Kidney (tissue), 14 donors: ENCODE measurements around the gene SPPL2B. TPM values are rescaled to one million over a fixed set of nuclear protein-coding genes. Genes with fewer than 3 reads are reported as not detected.

Source experiments
- DNase-seq, 5 donors: peaks; one replicate each; pipeline ENCODE4 v3.0.0-alpha.2; 2013 to 2020
- FAIRE-seq: peaks from 2 replicates; lab custom pipeline; 2012; peaks lifted over from hg19 to GRCh38; lab: Jason Lieb, UNC
- H3K27ac ChIP-seq, 2 donors: one replicate each; pipeline ENCODE4 v1.7.0; 2013; ENCODE audit warnings: low read depth in 2 of 2, low read length in 2 of 2, inconsistent platforms in 1 of 2
- H3K27me3 ChIP-seq: one replicate; pipeline ENCODE4 v1.7.1; 2013; ENCODE audit warnings: low read length, inconsistent platforms; ENCODE audit not compliant: control insufficient read depth, insufficient read depth
- H3K36me3 ChIP-seq, 3 donors: one replicate each; pipeline versions ENCODE4 v1.7.0 to v1.7.1; 2013; ENCODE audit warnings: low read length in 3 of 3, control low read depth in 1 of 3, inconsistent platforms in 1 of 3; ENCODE audit not compliant: insufficient read depth in 3 of 3, control insufficient read depth in 2 of 3
- H3K4me1 ChIP-seq, 3 donors: one replicate each; pipeline versions ENCODE4 v1.7.0 to v1.7.1; 2013; ENCODE audit warnings: low read length in 3 of 3, inconsistent platforms in 1 of 3, low read depth in 1 of 3; ENCODE audit not compliant: control insufficient read depth in 2 of 3, insufficient read depth in 2 of 3
- H3K4me3 ChIP-seq, 3 donors: one replicate each; pipeline versions ENCODE4 v1.7.0 to v1.8.1; 2013; ENCODE audit warnings: low read length in 3 of 3, control low read depth in 1 of 3, inconsistent platforms in 1 of 3
- H3K9ac ChIP-seq, 3 donors: one replicate each; pipeline versions ENCODE4 v1.7.0 to v1.7.1; 2013; ENCODE audit warnings: low read length in 3 of 3, control low read depth in 1 of 3, inconsistent platforms in 1 of 3
- H3K9me3 ChIP-seq, 3 donors: one replicate each; pipeline versions ENCODE4 v1.7.0 to v1.7.1; 2013; ENCODE audit warnings: low read length in 3 of 3, control low read depth in 1 of 3, inconsistent platforms in 1 of 3; ENCODE audit not compliant: control insufficient read depth in 2 of 3, insufficient read depth in 1 of 3
- intact Hi-C: fragments of 100-400 bp; cut with DNase I; formaldehyde crosslinking; loops from one replicate; pipeline ENCODE4 v1.11.1; 2022
- polyA plus RNA-seq: library from polyadenylated mRNA; stranded (reverse); fragments of 350-450 nt; fragmentation: Illumina TruSeq; extraction: RNeasy Lipid Tissue Mini Kit (QIAGEN cat#74804); gene quantifications from one replicate; pipeline ENCODE4 v1.2.3, GENCODE V29; 2014; ENCODE audit warnings: low read depth, low replicate concordance; ENCODE audit not compliant: insufficient read depth
- total RNA-seq: library from RNA; stranded (reverse); fragmentation: NEBNext Ultra II Directional; extraction: Animal tissue kit (Norgen Biotek cat#: 25700); gene quantifications from one replicate; pipeline ENCODE4 v1.2.1, GENCODE V29; 2021
- TF ChIP-seq, protein P1 (sequence below): IDR thresholded peaks from 3 replicates; pipeline ENCODE4 v1.5.1; 2012; ENCODE audit warnings: mild to moderate bottlenecking, moderate library complexity, borderline replicate concordance; ENCODE audit not compliant: insufficient read depth; ENCODE audit errors: extremely low read depth
- donor health status: control.
- donor health status: control.
- donor health status: control.
- donor health status: control.
- donor health status: control.
- donor health status: DM: yes; HTN: yes; CAD: no.
- donor health status: Normal renal cell carcinoma (clear cell type).

SPPL2B gene
- total and polyA plus RNA-seq, 2 donors from 2014 or later: 25.3 to 94.1 TPM

DNA sequence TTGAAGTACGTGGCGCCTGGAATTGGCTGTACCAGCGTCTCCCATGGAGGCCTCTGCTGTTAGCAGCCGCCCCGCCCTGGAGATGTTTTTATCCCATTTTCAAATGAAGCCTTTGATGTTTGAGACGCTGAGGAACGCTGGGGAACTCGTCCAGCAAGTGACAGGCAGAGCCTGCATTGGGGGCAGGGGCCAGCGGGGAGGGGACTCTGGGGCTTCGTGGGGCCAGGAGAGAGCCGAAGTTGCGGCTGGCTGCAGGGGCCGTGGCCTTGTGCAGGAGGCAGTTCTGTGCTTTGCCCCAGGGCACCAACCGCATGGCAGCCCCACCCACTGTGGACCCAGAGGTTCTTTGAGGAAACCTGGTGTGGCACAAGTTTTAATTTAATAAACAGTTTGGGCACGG, 13.5 kb downstream of the SPPL2B start:
- Histone ChIP-seq H3K9me3 (no peaks in the 10 kb centered on the region), H3K4me3 (no peak overlapping the region), H3K27ac (no peak overlapping the region), H3K4me1 (no peaks in the 10 kb centered on the region), H3K27me3 (no peaks in the 10 kb centered on the region), H3K36me3 (peaks cover 0 to 9% (median 0%) of the 10 kb centered on the region in 3 donors), H3K9ac (no peak overlapping the region)
- FAIRE-seq: no peak
- TF ChIP-seq, protein P1, sequence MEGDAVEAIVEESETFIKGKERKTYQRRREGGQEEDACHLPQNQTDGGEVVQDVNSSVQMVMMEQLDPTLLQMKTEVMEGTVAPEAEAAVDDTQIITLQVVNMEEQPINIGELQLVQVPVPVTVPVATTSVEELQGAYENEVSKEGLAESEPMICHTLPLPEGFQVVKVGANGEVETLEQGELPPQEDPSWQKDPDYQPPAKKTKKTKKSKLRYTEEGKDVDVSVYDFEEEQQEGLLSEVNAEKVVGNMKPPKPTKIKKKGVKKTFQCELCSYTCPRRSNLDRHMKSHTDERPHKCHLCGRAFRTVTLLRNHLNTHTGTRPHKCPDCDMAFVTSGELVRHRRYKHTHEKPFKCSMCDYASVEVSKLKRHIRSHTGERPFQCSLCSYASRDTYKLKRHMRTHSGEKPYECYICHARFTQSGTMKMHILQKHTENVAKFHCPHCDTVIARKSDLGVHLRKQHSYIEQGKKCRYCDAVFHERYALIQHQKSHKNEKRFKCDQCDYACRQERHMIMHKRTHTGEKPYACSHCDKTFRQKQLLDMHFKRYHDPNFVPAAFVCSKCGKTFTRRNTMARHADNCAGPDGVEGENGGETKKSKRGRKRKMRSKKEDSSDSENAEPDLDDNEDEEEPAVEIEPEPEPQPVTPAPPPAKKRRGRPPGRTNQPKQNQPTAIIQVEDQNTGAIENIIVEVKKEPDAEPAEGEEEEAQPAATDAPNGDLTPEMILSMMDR: no peak
- DNase-seq: peak in 1 of 5 donors; percentile 57
- intact Hi-C loops: no loop called here

DNA sequence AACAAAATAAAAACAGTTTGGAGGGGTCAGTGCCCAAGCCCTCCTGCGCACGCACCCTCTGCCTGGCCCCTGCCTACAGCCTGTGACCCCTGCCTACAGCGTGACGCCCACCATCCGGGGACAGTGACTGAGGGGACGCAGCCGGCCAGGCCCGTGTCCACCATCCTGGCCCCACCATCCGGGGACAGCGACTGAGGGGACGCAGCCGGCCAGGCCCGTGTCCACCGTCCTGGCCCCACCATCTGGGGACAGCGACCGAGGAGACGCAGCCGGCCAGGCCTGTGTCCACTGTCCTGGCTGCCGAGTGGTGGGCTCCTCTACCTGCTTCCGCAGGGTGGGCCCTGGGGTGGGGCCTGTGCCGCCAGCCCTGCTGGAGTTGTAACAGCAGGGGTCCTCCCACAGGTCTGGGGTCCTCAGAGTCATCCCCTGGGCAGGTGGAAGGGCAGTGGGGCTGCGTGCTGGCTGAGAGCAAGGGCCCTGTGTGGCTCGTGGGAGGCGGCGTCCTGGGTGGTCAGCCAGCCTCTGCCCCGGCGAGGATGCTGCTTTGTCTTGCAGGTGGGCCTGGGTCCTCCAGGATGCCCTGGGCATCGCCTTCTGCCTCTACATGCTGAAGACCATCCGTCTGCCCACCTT, 14.3 kb downstream of the SPPL2B start:
- Histone ChIP-seq H3K4me3 (no peak overlapping the region), H3K9me3 (no peaks in the 10 kb centered on the region), H3K27me3 (no peaks in the 10 kb centered on the region), H3K9ac (no peak overlapping the region), H3K36me3 (peaks cover 0 to 9% (median 0%) of the 10 kb centered on the region in 3 donors), H3K4me1 (no peaks in the 10 kb centered on the region), H3K27ac (no peak overlapping the region)
- intact Hi-C loops: no loop called here
- DNase-seq (peak in 1 of 5 donors; percentile 64), FAIRE-seq (no peak)
- TF ChIP-seq, protein P1: no peak

DNA sequence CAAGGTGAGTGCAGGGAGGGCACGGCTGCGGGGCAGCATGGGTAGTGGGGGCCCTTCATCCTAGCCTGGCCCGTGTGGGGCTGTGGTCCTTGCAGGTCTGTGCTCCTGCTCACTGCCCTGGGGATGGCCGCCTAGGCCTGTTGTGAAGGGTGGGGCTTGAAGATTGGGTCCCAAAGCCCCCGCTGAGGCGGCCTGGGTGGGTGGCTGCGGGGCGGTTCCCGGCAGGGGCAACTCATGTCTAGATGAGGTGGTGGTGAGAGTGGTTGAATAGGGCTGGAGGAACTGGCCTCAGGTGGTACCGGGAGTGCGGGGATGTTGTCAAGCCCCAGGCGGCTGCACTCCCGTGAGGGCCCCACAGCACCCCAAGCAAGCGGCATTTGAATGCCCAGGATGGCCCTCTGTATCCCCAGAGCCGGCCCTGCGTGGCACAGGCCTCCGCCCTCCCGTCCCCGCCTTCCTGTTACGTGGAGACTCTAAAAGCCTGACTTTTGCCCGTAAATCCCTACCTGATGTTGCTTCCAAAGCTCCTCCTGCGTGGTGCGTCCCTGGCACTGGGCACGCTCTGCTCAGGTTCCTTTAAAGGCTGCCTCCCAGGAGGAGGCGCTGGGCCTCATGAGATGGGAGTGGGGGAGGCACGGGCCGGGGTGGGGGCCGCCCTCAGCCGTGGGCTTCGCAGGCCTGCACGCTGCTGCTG, 15.0 kb downstream of the SPPL2B start:
- Histone ChIP-seq H3K4me3 (no peak overlapping the region), H3K4me1 (no peaks in the 10 kb centered on the region), H3K27ac (no peak overlapping the region), H3K36me3 (peaks cover 0 to 9% (median 2%) of the 10 kb centered on the region in 3 donors), H3K9me3 (no peaks in the 10 kb centered on the region), H3K9ac (no peak overlapping the region), H3K27me3 (no peaks in the 10 kb centered on the region)
- peak in 1 of 5 donors; percentile 64 for DNase-seq
- intact Hi-C loops: no loop called here
- FAIRE-seq: no peak
- TF ChIP-seq, protein P1: no peak
